SK-N-SH (cell line): Measurements from ENCODE around the gene SQOR. TPM values are rescaled to one million over a fixed set of nuclear protein-coding genes. Genes with fewer than 3 reads are reported as not detected.

Source experiments
- CTCF ChIA-PET: fragments of 300-600, 350-600 bp; formaldehyde crosslinking; extraction: SDS; loops from one replicate; lab custom pipeline; 2021; lab: Yijun Ruan, JAX
- POLR2A ChIA-PET: fragments of 350-600 bp; sonication (Branson Sonifier 250); formaldehyde crosslinking; extraction: SDS; loops from one replicate; lab custom pipeline; 2020; ENCODE audit warnings: antibody characterized with exemption, inconsistent platforms; lab: Yijun Ruan, JAX
- DNase-seq: peaks from one replicate; pipeline ENCODE4 v3.0.0; 2012
- H2AFZ ChIP-seq: fragments of 200-600 bp; sonication (generic); 2 replicates; pipeline ENCODE4 v1.8.1; 2016; ENCODE audit warnings: antibody characterized with exemption, mild to moderate bottlenecking, low read depth
- H3F3A ChIP-seq: fragments of 200-600 bp; sonication (generic); replicated peaks from 2 replicates; pipeline ENCODE3; 2016; ENCODE audit warnings: antibody characterized with exemption, mild to moderate bottlenecking; ENCODE audit not compliant: insufficient read depth
- H3K27ac ChIP-seq, 2 experiments: fragments of 200-500 bp in 1 of 2; fragments of 200-600 bp in 1 of 2; sonication (Bioruptor generic) in 1 of 2; sonication (generic), shearing (Covaris generic) in 1 of 2; 2 replicates each; pipeline versions ENCODE4 v1.5.1 to v1.6.1; 2014 to 2016; ENCODE audit warnings: low read depth in 2 of 2, inconsistent platforms in 1 of 2, low read length in 1 of 2, mild to moderate bottlenecking in 1 of 2, mixed read lengths in 1 of 2
- H3K27me3 ChIP-seq: fragments of 200-600 bp; sonication (generic), shearing (Covaris generic); 2 replicates; pipeline ENCODE4 v1.6.1; 2016; ENCODE audit warnings: mixed run types; ENCODE audit not compliant: insufficient read depth
- H3K36me3 ChIP-seq, 2 experiments: fragments of 200-500 bp in 1 of 2; fragments of 200-600 bp in 1 of 2; sonication (Bioruptor generic) in 1 of 2; sonication (generic) in 1 of 2; replicated peaks in 1 of 2; 2 replicates each; pipeline versions ENCODE3 to v1.5.1; 2014 to 2016; ENCODE audit warnings: low read length in 1 of 2, mild to moderate bottlenecking in 1 of 2; ENCODE audit not compliant: insufficient read depth in 2 of 2, control insufficient read depth in 1 of 2
- H3K4me1 ChIP-seq, 2 experiments: fragments of 200-500 bp in 1 of 2; fragments of 200-600 bp in 1 of 2; sonication (Bioruptor generic) in 1 of 2; sonication (generic), shearing (Covaris generic) in 1 of 2; 2 replicates each; pipeline versions ENCODE4 v1.5.1 to v1.6.1; 2014 to 2016; ENCODE audit warnings: low read depth in 1 of 2, low read length in 1 of 2, mixed run types in 1 of 2; ENCODE audit not compliant: insufficient read depth in 2 of 2, control insufficient read depth in 1 of 2
- H3K4me2 ChIP-seq: fragments of 200-600 bp; sonication (generic), shearing (Covaris generic); 2 replicates; pipeline ENCODE4 v1.6.1; 2017; ENCODE audit warnings: mixed run types
- H3K4me3 ChIP-seq, 2 experiments: fragments of 200-500 bp in 1 of 2; fragments of 200-600 bp in 1 of 2; sonication (Bioruptor generic) in 1 of 2; sonication (generic), shearing (Covaris generic) in 1 of 2; 2 replicates each; pipeline versions ENCODE4 v1.5.1 to v1.8.1; 2014 to 2016; ENCODE audit warnings: low read depth in 2 of 2, inconsistent platforms in 1 of 2, low read length in 1 of 2, mild to moderate bottlenecking in 1 of 2, mixed read lengths in 1 of 2, moderate library complexity in 1 of 2
- H3K79me2 ChIP-seq: fragments of 200-600 bp; sonication (generic); 2 replicates; pipeline ENCODE4 v1.8.1; 2017; ENCODE audit warnings: mild to moderate bottlenecking; ENCODE audit not compliant: insufficient read depth
- H3K9ac ChIP-seq: fragments of 200-600 bp; sonication (generic); 2 replicates; pipeline ENCODE4 v1.6.1; 2017; ENCODE audit warnings: mixed run types
- H3K9me2 ChIP-seq: fragments of 200-600 bp; sonication (generic); 2 replicates; pipeline ENCODE4 v1.6.1; 2017; ENCODE audit warnings: mixed run types
- H3K9me3 ChIP-seq: fragments of 200-600 bp; sonication (generic); 2 replicates; pipeline ENCODE4 v1.6.1; 2017; ENCODE audit warnings: mixed run types, mild to moderate bottlenecking, moderate library complexity
- H4K20me1 ChIP-seq: fragments of 200-600 bp; sonication (generic); 2 replicates; pipeline ENCODE4 v1.6.1; 2017; ENCODE audit warnings: mild to moderate bottlenecking, mixed run types; ENCODE audit not compliant: insufficient read depth
- EP300 ChIP-seq, 2 experiments: IDR thresholded peaks; 2 replicates each; pipeline versions ENCODE4 v1.4.0 to v1.6.1; 2012; ENCODE audit warnings: borderline replicate concordance in 1 of 2, low read depth in 1 of 2, low read length in 1 of 2
- FOSL2 ChIP-seq: IDR thresholded peaks from 2 replicates; pipeline ENCODE4 v1.4.0; 2012; ENCODE audit warnings: low read depth, mild to moderate bottlenecking, moderate library complexity, borderline replicate concordance
- GABPA ChIP-seq: IDR thresholded peaks from 2 replicates; pipeline ENCODE4 v1.4.0; 2012; ENCODE audit warnings: low read depth, mild to moderate bottlenecking
- IRF3 ChIP-seq: fragments of 150-350 bp; IDR thresholded peaks from 2 replicates; pipeline ENCODE4 v1.6.1; 2016; ENCODE audit warnings: mild to moderate bottlenecking, low read depth, low read length
- JUND ChIP-seq: IDR thresholded peaks from 2 replicates; pipeline ENCODE4 v1.4.0; 2012
- POLR2AphosphoS5 ChIP-seq: IDR thresholded peaks from 2 replicates; pipeline ENCODE4 v1.6.1; 2012; ENCODE audit warnings: low read depth, low read length
- RCOR1 ChIP-seq: fragments of 150-350 bp; IDR thresholded peaks from 2 replicates; pipeline ENCODE4 v1.6.1; 2017; ENCODE audit warnings: antibody characterized with exemption, low read length
- REST ChIP-seq: IDR thresholded peaks from 2 replicates; pipeline ENCODE4 v1.6.1; 2012; ENCODE audit warnings: mild to moderate bottlenecking, low read depth, low read length, moderate library complexity
- SIN3A ChIP-seq: IDR thresholded peaks from 2 replicates; pipeline ENCODE4 v1.6.1; 2012; ENCODE audit warnings: low read depth, mild to moderate bottlenecking, low read length, moderate library complexity, borderline replicate concordance
- SMC3 ChIP-seq: IDR thresholded peaks from 2 replicates; pipeline ENCODE4 v1.6.1; 2012; ENCODE audit warnings: low read depth, low read length, improper control_type of control experiment
- TCF12 ChIP-seq: IDR thresholded peaks from 2 replicates; pipeline ENCODE4 v1.4.0; 2012
- TEAD4 ChIP-seq: IDR thresholded peaks from 2 replicates; pipeline ENCODE4 v1.4.0; 2012; ENCODE audit warnings: mild to moderate bottlenecking, borderline replicate concordance; ENCODE audit not compliant: insufficient read depth
- USF2 ChIP-seq: fragments of 150-350 bp; IDR thresholded peaks from 2 replicates; pipeline ENCODE4 v1.6.1; 2017; ENCODE audit warnings: antibody characterized with exemption, low read length, low read depth, borderline replicate concordance
- YY1 ChIP-seq: IDR thresholded peaks from 2 replicates; pipeline ENCODE4 v1.4.0; 2012; ENCODE audit warnings: low read depth, mild to moderate bottlenecking
- WGBS: methylation state at CpG from one replicate; pipeline ENCODE4 v1.1.6; 2017; ENCODE audit warnings: low lambda C conversion rate; 5-methylcytosine and 5-hydroxymethylcytosine counted together
- polyA plus RNA-seq, 3 experiments: library from polyadenylated mRNA; depleted of rRNA; stranded (reverse); fragments of >200 nt; gene quantifications; 2 replicates each; pipeline ENCODE4 v1.2.3, GENCODE V29; 2012

Gene SQOR
- polyA plus RNA-seq, 1 of the 3 experiments (the other 2 are of a cell fraction): 7.8 TPM

GRCh38 chr15:45647828-45648227 lies 13.0 kb downstream of the SQOR start:
- 93% methylated on average over 6 of the region's 6 CpGs for WGBS
- ChIA-PET POLR2A (no interaction called here), CTCF (no interaction called here)
- no peak for DNase-seq
- H3K27me3 ChIP-seq: no peaks in the 10 kb centered on the region
- H3K27ac ChIP-seq: no peak overlapping the region
- no peaks in the 10 kb centered on the region for H3K9me2 ChIP-seq
- no peak overlapping the region for H3K9ac ChIP-seq
- no peaks in the 10 kb centered on the region for H3K9me3 ChIP-seq
- no peak overlapping the region for H3K4me2 ChIP-seq
- H3K36me3 ChIP-seq: no peaks in the 10 kb centered on the region
- H3K4me3 ChIP-seq: no peak overlapping the region
- no peaks in the 10 kb centered on the region for H3K79me2 ChIP-seq
- TF ChIP-seq YY1: no peak
- TF ChIP-seq IRF3: no peak
- TF ChIP-seq EP300 (IDR thresholded peaks at IDR 0.05; ENCODE audit: borderline replicate concordance in 1 of 2, low read depth in 1 of 2, low read length in 1 of 2): no peak
- no peak for TF ChIP-seq SMC3
- no peak for TF ChIP-seq TCF12
- no peak for TF ChIP-seq GABPA
- TF ChIP-seq USF2: no peak
- no peak for TF ChIP-seq RCOR1
- TF ChIP-seq TEAD4: no peak
- no peak for TF ChIP-seq JUND
- no peak for TF ChIP-seq POLR2AphosphoS5
- no peak for TF ChIP-seq FOSL2
- no peak for TF ChIP-seq SIN3A
- TF ChIP-seq REST: no peak
- H4K20me1 ChIP-seq: no peaks in the 10 kb centered on the region
- no peak overlapping the region for H2AFZ ChIP-seq
- no peaks in the 10 kb centered on the region; a peak in 1 of 4 replicates for H3K4me1 ChIP-seq
- peaks cover 3% of the 10 kb centered on the region for H3F3A ChIP-seq
